ENCODE results near the gene TPRG1L. TPM values are rescaled to one million over a fixed set of nuclear protein-coding genes. Genes with fewer than 3 reads are reported as not detected.
"Not testable (repeated sequence)": the region's sequence is repeated elsewhere in the genome, so short reads cannot be mapped to it uniquely, and the experiment has no call there.

The TPRG1L gene
- total RNA-seq, 4 donors from 2014 or later: 27.9 to 44.7 (median 33.2) TPM

- H3K9me3 ChIP-seq: no peaks in the 10 kb centered on the region
- no peak for DNase-seq
- TF ChIP-seq CTCF (IDR thresholded peaks at IDR 0.05): no peak
- no peak for TF ChIP-seq POLR2A (IDR thresholded peaks at IDR 0.05)
- H3K27me3 ChIP-seq: peaks cover 0 to 18% (median 0%) of the 10 kb centered on the region in 4 donors
- intact Hi-C loops (cut with DNase I): loop anchor here (5.0 kb wide), 2 partner anchors 51 to 126 kb away; no protein-coding TSS in a partner anchor
- no peak overlapping the region for H3K27ac ChIP-seq
- peaks cover 8 to 30% (median 11%) of the 10 kb centered on the region in 3 donors for H3K4me1 ChIP-seq
- H3K4me3 ChIP-seq: no peak overlapping the region
- WGBS, 2 donors: 100% methylated on average over 4 of the region's 9 CpGs; no CpG with 5 or more reads in 1 of the 2 donors
- H3K36me3 ChIP-seq: no peaks in the 10 kb centered on the region
Observed at GRCh38 chr1:3618531-3618880, 6.3 kb upstream of the TPRG1L start.

GRCh38 chr1:3618881-3619671 is 5.7 kb upstream of the TPRG1L start:
- intact Hi-C loops (cut with DNase I): loop anchor here (5.0 kb wide), 2 partner anchors 52 to 127 kb away; no protein-coding TSS in a partner anchor
- no peaks in the 10 kb centered on the region for H3K9me3 ChIP-seq
- TF ChIP-seq POLR2A (IDR thresholded peaks at IDR 0.05) (no peak), CTCF (IDR thresholded peaks at IDR 0.05) (peak; percentile 78 to 90 (median 86))
- H3K4me1 ChIP-seq: peaks cover 14 to 36% (median 16%) of the 10 kb centered on the region in 3 donors
- H3K27ac ChIP-seq: no peak overlapping the region
- H3K4me3 ChIP-seq: no peak overlapping the region
- H3K36me3 ChIP-seq: no peaks in the 10 kb centered on the region
- DNase-seq: no peak
- H3K27me3 ChIP-seq: peaks cover 0 to 13% (median 0%) of the 10 kb centered on the region in 4 donors
- WGBS, 2 donors: 7 to 22% methylated on average over 15 to 19 of the region's 21 CpGs

GRCh38 chr1:3620708-3621107 is 4.1 kb upstream of the TPRG1L start:
- H3K4me1 ChIP-seq: peaks cover 19 to 43% (median 21%) of the 10 kb centered on the region in 3 donors
- no peak overlapping the region for H3K4me3 ChIP-seq
- H3K36me3 ChIP-seq: no peaks in the 10 kb centered on the region
- DNase-seq: no peak
- no peaks in the 10 kb centered on the region for H3K9me3 ChIP-seq
- intact Hi-C loops (cut with DNase I): loop anchor here (5.0 kb wide), 1 partner anchor 168 kb away; the partner anchor contains the start of gene ARHGEF16
- H3K27ac ChIP-seq: no peak overlapping the region
- H3K27me3 ChIP-seq: peaks cover 0 to 12% (median 0%) of the 10 kb centered on the region in 4 donors
- TF ChIP-seq POLR2A (IDR thresholded peaks at IDR 0.05): no peak
- no peak for TF ChIP-seq CTCF (IDR thresholded peaks at IDR 0.05)
- WGBS, 2 donors: 73 to 77% methylated on average over 10 to 11 of the region's 12 CpGs

- 20 to 43% methylated on average over 9 to 13 of the region's 15 CpGs for WGBS, 2 donors
- not testable (repeated sequence) for H3K36me3 ChIP-seq, H3K27me3 ChIP-seq, H3K9me3 ChIP-seq, H3K4me3 ChIP-seq, H3K27ac ChIP-seq, DNase-seq
- intact Hi-C loops (cut with DNase I): loop anchor here (5.0 kb wide), 1 partner anchor 169 kb away; the partner anchor contains the start of gene ARHGEF16
- H3K4me1 ChIP-seq: peaks cover 24 to 48% (median 26%) of the 10 kb centered on the region in 3 donors
- TF ChIP-seq CTCF (IDR thresholded peaks at IDR 0.05): peak; percentile 34 to 72 (median 48)
Observed at GRCh38 chr1:3621151-3621671, 3.6 kb upstream of the TPRG1L start.

GRCh38 chr1:3622102-3622501 is 2.7 kb upstream of the TPRG1L start:
- not testable (repeated sequence) for H3K4me3 ChIP-seq, H3K27ac ChIP-seq, H3K9me3 ChIP-seq, H3K27me3 ChIP-seq, DNase-seq, H3K36me3 ChIP-seq
- peaks cover 24 to 53% (median 26%) of the 10 kb centered on the region in 3 donors for H3K4me1 ChIP-seq
- WGBS, 2 donors: 78% methylated on average over 9 of the region's 9 CpGs
- intact Hi-C loops (cut with DNase I): loop anchor here (5.0 kb wide), 1 partner anchor 170 kb away; the partner anchor contains the start of gene ARHGEF16

All from esophagus squamous epithelium (tissue), 5 donors.